NT2/D1 (cell line): ENCODE results near the gene PLPP1.

Experiments used
- SUZ12 ChIP-seq: IDR thresholded peaks from 2 replicates; pipeline ENCODE4 v1.6.1; 2011; ENCODE audit not compliant: insufficient read length, insufficient read depth; ENCODE audit errors: extremely low read depth
- YY1 ChIP-seq: IDR thresholded peaks from 2 replicates; pipeline ENCODE4 v1.6.1; 2011; ENCODE audit not compliant: insufficient read length, insufficient read depth
- ZNF274 ChIP-seq: IDR thresholded peaks from 2 replicates; pipeline ENCODE4 v1.6.1; 2011; ENCODE audit warnings: mild to moderate bottlenecking, low read depth, low read length

DNA sequence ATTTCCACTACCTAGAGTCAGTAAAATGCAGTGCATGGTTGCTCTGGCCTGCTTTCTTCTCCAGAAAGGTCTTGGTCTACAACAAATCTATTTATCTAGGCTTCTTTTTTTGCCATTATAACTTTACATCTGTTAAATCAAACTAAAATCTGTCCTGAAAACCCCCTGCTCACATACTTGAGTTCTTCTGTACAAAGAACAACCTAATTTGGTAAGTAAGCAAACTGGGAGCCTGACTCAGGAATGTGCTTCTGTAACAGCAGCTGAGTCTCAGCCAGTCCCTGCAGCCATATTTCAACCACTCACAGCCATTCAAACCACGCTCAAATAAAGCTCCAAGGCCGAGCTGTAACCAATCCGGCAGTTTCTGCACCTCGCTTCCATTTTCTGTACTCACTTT lies 95.8 kb downstream of the PLPP1 start:
- no peak for TF ChIP-seq YY1
- no peak for TF ChIP-seq ZNF274
- TF ChIP-seq SUZ12 = no peak
